WTC11 (cell line): Measurements from ENCODE around the gene NUAK2. TPM values are rescaled to one million over a fixed set of nuclear protein-coding genes. Genes with fewer than 3 reads are reported as not detected.
A peak's percentile ranks its signal among the peaks of the same experiment; 100 is the strongest.

Source experiments
- ATAC-seq: fragments of 200-7000 bp; cut with Tn5 transposase; 2 replicates; pipeline ENCODE4 v1.10.0; 2021; ENCODE audit warnings: mild to moderate bottlenecking, moderate library complexity
- CTCF ChIA-PET: fragments of 300-600 bp; sonication (Branson Sonifier 250); formaldehyde crosslinking; loops from one replicate; lab custom pipeline; 2021; ENCODE audit warnings: antibody characterized with exemption; lab: Charles Lee
- POLR2A ChIA-PET: fragments of 350-600 bp; sonication (Branson Sonifier 250); formaldehyde crosslinking; loops from one replicate; lab custom pipeline; 2021; ENCODE audit warnings: antibody characterized with exemption; lab: Charles Lee
- DNase-seq: peaks from one replicate; pipeline ENCODE4 v3.0.0; 2021; ENCODE audit warnings: low spot score
- H3K27ac Mint-ChIP-seq: 2 replicates; pipeline ENCODE4 v1.8.0; 2021; ENCODE audit warnings: mixed read lengths
- H3K27me3 Mint-ChIP-seq: 2 replicates; pipeline ENCODE4 v1.8.0; 2021; ENCODE audit warnings: low read depth, mild to moderate bottlenecking, moderate library complexity, mixed read lengths
- H3K36me3 Mint-ChIP-seq: 2 replicates; pipeline ENCODE4 v1.8.0; 2021; ENCODE audit warnings: mixed read lengths
- H3K4me1 Mint-ChIP-seq: 2 replicates; pipeline ENCODE4 v1.8.0; 2022; ENCODE audit warnings: mixed read lengths
- H3K4me3 Mint-ChIP-seq: 2 replicates; pipeline ENCODE4 v1.8.0; 2021; ENCODE audit warnings: mild to moderate bottlenecking, moderate library complexity, mixed read lengths
- H3K9me3 Mint-ChIP-seq: 2 replicates; pipeline ENCODE4 v1.8.0; 2021; ENCODE audit warnings: mixed read lengths
- CREB1 ChIP-seq: sonication (generic); formaldehyde crosslinking; IDR thresholded peaks from 2 replicates; pipeline ENCODE4 v1.8.0; 2023; ENCODE audit warnings: mild to moderate bottlenecking, missing genetic modification reagents
- CTCF ChIP-seq: fragments of 200-600 bp; IDR thresholded peaks from 2 replicates; pipeline ENCODE4 v1.8.0; 2022; ENCODE audit warnings: antibody characterized with exemption
- E2F1 ChIP-seq: sonication (generic); formaldehyde crosslinking; IDR thresholded peaks from 2 replicates; pipeline ENCODE4 v1.8.0; 2022; ENCODE audit warnings: mild to moderate bottlenecking, missing genetic modification reagents
- ELF4 ChIP-seq: sonication (generic); formaldehyde crosslinking; IDR thresholded peaks from 2 replicates; pipeline ENCODE4 v1.8.1; 2022; ENCODE audit warnings: low read depth, mild to moderate bottlenecking, moderate library complexity, missing genetic modification reagents
- FOXP1 ChIP-seq: sonication (generic); formaldehyde crosslinking; IDR thresholded peaks from 2 replicates; pipeline ENCODE4 v1.8.0; 2022; ENCODE audit warnings: missing genetic modification reagents, mild to moderate bottlenecking, moderate library complexity, borderline replicate concordance
- GTF2I ChIP-seq: fragments of 250-450 bp; sonication (Bioruptor Pico); conservative IDR thresholded peaks from 2 replicates; pipeline ENCODE4 v1.4.0; 2021; ENCODE audit warnings: mild to moderate bottlenecking
- HMGXB4 ChIP-seq: sonication (generic); formaldehyde crosslinking; IDR thresholded peaks from 2 replicates; pipeline ENCODE4 v1.8.1; 2023; ENCODE audit warnings: mild to moderate bottlenecking, moderate library complexity, missing genetic modification reagents
- MXD4 ChIP-seq: fragments of 250-450 bp; sonication (Bioruptor Pico); IDR thresholded peaks from 2 replicates; pipeline ENCODE4 v1.8.0; 2021; ENCODE audit warnings: mild to moderate bottlenecking, moderate library complexity, borderline replicate concordance
- NR1H2 ChIP-seq: sonication (generic); formaldehyde crosslinking; IDR thresholded peaks from 2 replicates; pipeline ENCODE4 v1.9.0; 2021; ENCODE audit warnings: mild to moderate bottlenecking, moderate library complexity, missing genetic modification reagents
- OVOL2 ChIP-seq: fragments of 250-450 bp; sonication (Bioruptor Pico); IDR thresholded peaks from 2 replicates; pipeline ENCODE4 v1.9.0; 2021; ENCODE audit warnings: mild to moderate bottlenecking, borderline replicate concordance
- RELA ChIP-seq: sonication (generic); formaldehyde crosslinking; IDR thresholded peaks from 2 replicates; pipeline ENCODE4 v1.8.1; 2022; ENCODE audit warnings: missing genetic modification reagents, mild to moderate bottlenecking, borderline replicate concordance
- USF1 ChIP-seq: sonication (generic); formaldehyde crosslinking; IDR thresholded peaks from 2 replicates; pipeline ENCODE4 v1.8.0; 2022; ENCODE audit warnings: mild to moderate bottlenecking, missing genetic modification reagents
- USF2 ChIP-seq: sonication (generic); formaldehyde crosslinking; IDR thresholded peaks from 2 replicates; pipeline ENCODE4 v1.8.1; 2023; ENCODE audit warnings: mild to moderate bottlenecking, missing genetic modification reagents, moderate library complexity
- ZBTB21 ChIP-seq: sonication (generic); formaldehyde crosslinking; IDR thresholded peaks from 2 replicates; pipeline ENCODE4 v1.8.1; 2023; ENCODE audit warnings: mild to moderate bottlenecking, missing genetic modification reagents, borderline replicate concordance
- ZBTB43 ChIP-seq: sonication (generic); formaldehyde crosslinking; IDR thresholded peaks from 2 replicates; pipeline ENCODE4 v1.8.1; 2023; ENCODE audit warnings: mild to moderate bottlenecking, missing genetic modification reagents
- ZNF416 ChIP-seq: fragments of 250-450 bp; sonication (Bioruptor Pico); IDR thresholded peaks from 2 replicates; pipeline ENCODE4 v1.9.0; 2021; ENCODE audit warnings: mild to moderate bottlenecking, inconsistent platforms
- ZNF423 ChIP-seq: fragments of 250-450 bp; sonication (Bioruptor Pico); IDR thresholded peaks from 2 replicates; pipeline ENCODE4 v2.1.2; 2022; ENCODE audit warnings: mild to moderate bottlenecking, moderate library complexity
- ZNF425 ChIP-seq: fragments of 250-450 bp; sonication (Bioruptor Pico); conservative IDR thresholded peaks from 2 replicates; pipeline ENCODE4 v1.9.0; 2021; ENCODE audit warnings: mild to moderate bottlenecking
- ZSCAN18 ChIP-seq: fragments of 250-450 bp; sonication (Bioruptor Pico); IDR thresholded peaks from 2 replicates; pipeline ENCODE4 v2.1.2; 2022; ENCODE audit warnings: mild to moderate bottlenecking, moderate library complexity
- total RNA-seq: library from RNA; stranded (reverse); gene quantifications from 3 replicates; pipeline ENCODE4 v1.2.3, GENCODE V29; 2021

Gene NUAK2
- total RNA-seq, 1 experiment from 2014 or later: 8.7 TPM

- TF ChIP-seq CREB1 (CRISPR knock-in tag) (no peak), E2F1 (no peak), NR1H2 (no peak)
- peaks cover 44% of the 10 kb centered on the region for H3K4me1 Mint-ChIP-seq
- no peak for DNase-seq
- peak; percentile 13; the same call in 1 of the 2 replicates for ATAC-seq
- ChIA-PET POLR2A (interaction anchor here (1.0 kb wide), 1 partner anchor 46 kb away, joined by 3 read pairs; no protein-coding TSS in a partner anchor), CTCF (interaction anchor here (0.5 to 2.4 kb wide), 9 partner anchors 25 to 164 kb away, joined by 3 to 10 read pairs (median 4); no protein-coding TSS in a partner anchor)
- no peak overlapping the region for H3K4me3 Mint-ChIP-seq
- no peaks in the 10 kb centered on the region for H3K9me3 Mint-ChIP-seq
- no peaks in the 10 kb centered on the region for H3K36me3 Mint-ChIP-seq
- no peaks in the 10 kb centered on the region for H3K27me3 Mint-ChIP-seq
- no peak overlapping the region for H3K27ac Mint-ChIP-seq
Observed at GRCh38 chr1:205359771-205360565, 38.4 kb upstream of the NUAK2 start.

- ChIA-PET POLR2A (no interaction called here), CTCF (interaction anchor here (1.2 to 6.0 kb wide), 4 partner anchors 23 to 127 kb away, joined by 4 to 46 read pairs (median 6); no protein-coding TSS in a partner anchor)
- H3K36me3 Mint-ChIP-seq: no peaks in the 10 kb centered on the region
- H3K4me1 Mint-ChIP-seq: peaks cover 56% of the 10 kb centered on the region
- no peaks in the 10 kb centered on the region for H3K27me3 Mint-ChIP-seq
- DNase-seq (no peak), ATAC-seq (no peak; the same call in 1 of the 2 replicates)
- H3K4me3 Mint-ChIP-seq: no peak overlapping the region
- H3K27ac Mint-ChIP-seq: no peak overlapping the region
- no peaks in the 10 kb centered on the region for H3K9me3 Mint-ChIP-seq
- TF ChIP-seq GTF2I (CRISPR knock-in tag) (no peak), ELF4 (no peak), ZNF416 (CRISPR knock-in tag) (no peak), OVOL2 (CRISPR knock-in tag) (no peak), ZNF425 (CRISPR knock-in tag) (no peak), ZNF423 (no peak), ZSCAN18 (CRISPR knock-in tag) (no peak), HMGXB4 (CRISPR knock-in tag) (no peak), RELA (no peak), USF1 (CRISPR knock-in tag) (no peak), ZBTB43 (CRISPR knock-in tag) (no peak), FOXP1 (no peak), ZBTB21 (no peak), USF2 (CRISPR knock-in tag) (no peak), E2F1 (no peak), CTCF (no peak), MXD4 (CRISPR knock-in tag) (no peak)
Observed at GRCh38 chr1:205358579-205358978, 37.0 kb upstream of the NUAK2 start.
